GM23248 (cell line): ENCODE measurements around the gene CMTM8.

Experiments
- EZH2 ChIP-seq: fragments of 200-600 bp; sonication (generic); IDR thresholded peaks from 2 replicates; pipeline ENCODE4 v1.6.1; 2018; ENCODE audit warnings: antibody characterized with exemption, mild to moderate bottlenecking; ENCODE audit not compliant: insufficient read depth, poor library complexity, severe bottlenecking
- EZH2phosphoT487 ChIP-seq: fragments of 200-600 bp; sonication (generic); IDR thresholded peaks from 2 replicates; pipeline ENCODE4 v1.6.1; 2018; ENCODE audit warnings: antibody characterized with exemption, moderate library complexity, mild to moderate bottlenecking, low read depth; ENCODE audit not compliant: insufficient read depth

DNA sequence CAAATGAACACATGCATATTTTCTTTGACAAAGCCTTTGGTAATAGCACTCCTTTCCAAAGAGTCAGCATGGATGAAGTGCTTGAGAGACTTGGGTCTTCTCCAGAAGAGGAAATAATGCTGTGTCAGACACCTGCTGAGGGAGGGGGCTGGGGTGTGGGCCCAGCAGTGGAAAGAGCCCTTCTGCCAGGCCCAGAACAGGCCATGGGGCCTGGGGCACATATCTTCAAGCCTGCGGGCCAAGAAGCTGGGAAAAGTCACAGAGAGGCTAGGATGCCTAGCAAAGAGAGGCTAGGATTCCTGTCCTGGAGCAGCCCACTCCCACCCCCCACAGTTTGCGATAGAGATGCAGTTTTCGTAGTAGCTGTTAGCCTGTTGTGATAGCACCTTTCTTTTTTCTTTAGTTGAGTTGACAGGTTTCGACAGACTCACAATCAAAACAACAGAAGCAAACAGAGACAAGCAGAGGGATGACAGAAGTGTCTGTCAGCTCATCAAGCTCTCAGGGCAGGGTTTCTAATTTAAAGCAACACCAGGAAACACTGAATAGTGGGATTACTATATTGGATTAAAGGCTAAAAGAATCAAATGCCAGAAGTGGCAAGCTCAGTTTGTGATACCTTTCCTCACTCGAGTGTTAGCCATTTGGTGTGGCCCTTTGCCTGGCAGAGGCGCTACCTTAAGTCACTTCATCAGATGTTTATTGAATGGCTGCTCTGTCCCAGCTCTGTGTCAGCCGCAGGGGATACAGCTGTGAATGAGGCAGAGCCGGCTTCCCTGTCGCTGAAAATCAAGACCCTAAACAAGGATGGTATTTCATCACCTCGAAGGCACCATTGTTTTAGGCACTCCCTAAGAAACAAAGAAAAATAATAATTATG is 172.1 kb downstream of the CMTM8 start:
- TF ChIP-seq EZH2 (no peak), EZH2phosphoT487 (no peak)
